Endothelial cell (in vitro differentiated cells): ENCODE data around the gene HSD17B2. TPM values are rescaled to one million over a fixed set of nuclear protein-coding genes. Genes with fewer than 3 reads are reported as not detected.

Experiments
- DNase-seq: peaks from one replicate; pipeline ENCODE4 v3.0.0; 2021; ENCODE audit warnings: low spot score
- H3K27ac Mint-ChIP-seq: one replicate; pipeline ENCODE4 v1.8.0; 2021; ENCODE audit warnings: mixed read lengths, inconsistent platforms; ENCODE audit not compliant: unreplicated experiment
- H3K27me3 Mint-ChIP-seq: one replicate; pipeline ENCODE4 v1.8.0; 2021; ENCODE audit warnings: mild to moderate bottlenecking, moderate library complexity, mixed read lengths, inconsistent platforms; ENCODE audit not compliant: unreplicated experiment
- H3K36me3 Mint-ChIP-seq: one replicate; pipeline ENCODE4 v1.8.0; 2021; ENCODE audit warnings: mild to moderate bottlenecking, low read depth, mixed read lengths, inconsistent platforms; ENCODE audit not compliant: unreplicated experiment
- H3K4me1 Mint-ChIP-seq: one replicate; pipeline ENCODE4 v1.8.0; 2021; ENCODE audit warnings: mild to moderate bottlenecking, mixed read lengths, inconsistent platforms; ENCODE audit not compliant: unreplicated experiment
- H3K4me3 Mint-ChIP-seq: one replicate; pipeline ENCODE4 v1.8.0; 2021; ENCODE audit warnings: mild to moderate bottlenecking, mixed read lengths, inconsistent platforms; ENCODE audit not compliant: unreplicated experiment
- H3K9me3 Mint-ChIP-seq: one replicate; pipeline ENCODE4 v1.8.0; 2021; ENCODE audit warnings: mixed read lengths, inconsistent platforms; ENCODE audit not compliant: unreplicated experiment
- CTCF ChIP-seq: fragments of 200-600 bp; sonication (generic); IDR thresholded peaks from one replicate; pipeline ENCODE4 v1.5.0; 2021; ENCODE audit warnings: antibody characterized with exemption; ENCODE audit not compliant: unreplicated experiment
- total RNA-seq: library from RNA; stranded (reverse); fragmentation: NEBNext Ultra II Directional; extraction: Animal tissue kit (Norgen Biotek cat#: 25700); gene quantifications from one replicate; pipeline ENCODE4 v1.2.1, GENCODE V29; 2021; ENCODE audit not compliant: unreplicated experiment

Gene HSD17B2
- total RNA-seq, 1 donor from 2014 or later: not detected

- no peak for DNase-seq
- Mint-ChIP-seq H3K27me3 (peaks cover 3% of the 10 kb centered on the region), H3K36me3 (no peaks in the 10 kb centered on the region), H3K9me3 (no peaks in the 10 kb centered on the region), H3K27ac (no peak overlapping the region), H3K4me1 (peaks cover 3% of the 10 kb centered on the region), H3K4me3 (no peak overlapping the region)
- no peak for TF ChIP-seq CTCF
Observed at GRCh38 chr16:82056550-82056896, 21.5 kb downstream of the HSD17B2 start.

- peaks cover 3% of the 10 kb centered on the region for H3K27me3 Mint-ChIP-seq
- H3K4me3 Mint-ChIP-seq: no peak overlapping the region
- no peak for DNase-seq
- H3K36me3 Mint-ChIP-seq: no peaks in the 10 kb centered on the region
- no peak overlapping the region for H3K27ac Mint-ChIP-seq
- no peak for TF ChIP-seq CTCF
- peaks cover 3% of the 10 kb centered on the region for H3K4me1 Mint-ChIP-seq
- H3K9me3 Mint-ChIP-seq: no peaks in the 10 kb centered on the region
Observed at GRCh38 chr16:82059161-82059982, 24.3 kb downstream of the HSD17B2 start.

GRCh38 chr16:82059983-82060421 lies 24.9 kb downstream of the HSD17B2 start:
- H3K4me1 Mint-ChIP-seq: peaks cover 3% of the 10 kb centered on the region
- no peak for DNase-seq
- TF ChIP-seq CTCF: no peak

GRCh38 chr16:82061861-82062525 lies 26.9 kb downstream of the HSD17B2 start:
- peak; percentile 57 for TF ChIP-seq CTCF
- no peak overlapping the region for H3K4me3 Mint-ChIP-seq
- no peaks in the 10 kb centered on the region for H3K9me3 Mint-ChIP-seq
- H3K36me3 Mint-ChIP-seq: no peaks in the 10 kb centered on the region
- no peaks in the 10 kb centered on the region for H3K4me1 Mint-ChIP-seq
- H3K27ac Mint-ChIP-seq: no peak overlapping the region
- DNase-seq: peak; percentile 10
- no peaks in the 10 kb centered on the region for H3K27me3 Mint-ChIP-seq

More at GRCh38 chr16:82059983-82060421, 24.9 kb downstream of the HSD17B2 start:
- Mint-ChIP-seq H3K36me3 (no peaks in the 10 kb centered on the region), H3K4me3 (no peak overlapping the region), H3K27ac (no peak overlapping the region), H3K27me3 (peaks cover 3% of the 10 kb centered on the region), H3K9me3 (no peaks in the 10 kb centered on the region)

- no peak for DNase-seq
- Mint-ChIP-seq H3K27me3 (no peaks in the 10 kb centered on the region), H3K4me1 (no peaks in the 10 kb centered on the region), H3K27ac (no peak overlapping the region), H3K4me3 (no peak overlapping the region), H3K36me3 (no peaks in the 10 kb centered on the region), H3K9me3 (no peaks in the 10 kb centered on the region)
- no peak for TF ChIP-seq CTCF
Observed at GRCh38 chr16:82062645-82063058, 27.6 kb downstream of the HSD17B2 start.
